WTC11 (cell line): ENCODE results near the gene GSC2. TPM values are rescaled to one million over a fixed set of nuclear protein-coding genes. Genes with fewer than 3 reads are reported as not detected.

Source experiments
- ATAC-seq: fragments of 200-7000 bp; cut with Tn5 transposase; 2 replicates; pipeline ENCODE4 v1.10.0; 2021; ENCODE audit warnings: mild to moderate bottlenecking, moderate library complexity
- CTCF ChIA-PET: fragments of 300-600 bp; sonication (Branson Sonifier 250); formaldehyde crosslinking; loops from one replicate; lab custom pipeline; 2021; ENCODE audit warnings: antibody characterized with exemption; lab: Charles Lee
- POLR2A ChIA-PET: fragments of 350-600 bp; sonication (Branson Sonifier 250); formaldehyde crosslinking; loops from one replicate; lab custom pipeline; 2021; ENCODE audit warnings: antibody characterized with exemption; lab: Charles Lee
- DNase-seq: peaks from one replicate; pipeline ENCODE4 v3.0.0; 2021; ENCODE audit warnings: low spot score
- H3K27ac Mint-ChIP-seq: 2 replicates; pipeline ENCODE4 v1.8.0; 2021; ENCODE audit warnings: mixed read lengths
- H3K27me3 Mint-ChIP-seq: 2 replicates; pipeline ENCODE4 v1.8.0; 2021; ENCODE audit warnings: low read depth, mild to moderate bottlenecking, moderate library complexity, mixed read lengths
- H3K36me3 Mint-ChIP-seq: 2 replicates; pipeline ENCODE4 v1.8.0; 2021; ENCODE audit warnings: mixed read lengths
- H3K4me1 Mint-ChIP-seq: 2 replicates; pipeline ENCODE4 v1.8.0; 2022; ENCODE audit warnings: mixed read lengths
- H3K4me3 Mint-ChIP-seq: 2 replicates; pipeline ENCODE4 v1.8.0; 2021; ENCODE audit warnings: mild to moderate bottlenecking, moderate library complexity, mixed read lengths
- H3K9me3 Mint-ChIP-seq: 2 replicates; pipeline ENCODE4 v1.8.0; 2021; ENCODE audit warnings: mixed read lengths
- ERG ChIP-seq: fragments of 250-450 bp; sonication (Bioruptor Pico); IDR thresholded peaks from 2 replicates; pipeline ENCODE4 v1.8.0; 2021; ENCODE audit warnings: mild to moderate bottlenecking
- HMGXB4 ChIP-seq: sonication (generic); formaldehyde crosslinking; IDR thresholded peaks from 2 replicates; pipeline ENCODE4 v1.8.1; 2023; ENCODE audit warnings: mild to moderate bottlenecking, moderate library complexity, missing genetic modification reagents
- JUN ChIP-seq: sonication (generic); formaldehyde crosslinking; IDR thresholded peaks from 2 replicates; pipeline ENCODE4 v1.8.0; 2023; ENCODE audit warnings: mild to moderate bottlenecking, missing genetic modification reagents
- PRDM15 ChIP-seq: sonication (generic); formaldehyde crosslinking; IDR thresholded peaks from 2 replicates; pipeline ENCODE4 v1.8.0; 2022; ENCODE audit warnings: missing genetic modification reagents
- ZNF532 ChIP-seq: fragments of 250-450 bp; sonication (Bioruptor Pico); IDR thresholded peaks from 2 replicates; pipeline ENCODE4 v1.9.0; 2021; ENCODE audit warnings: mild to moderate bottlenecking, borderline replicate concordance
- total RNA-seq: library from RNA; stranded (reverse); gene quantifications from 3 replicates; pipeline ENCODE4 v1.2.3, GENCODE V29; 2021
- TF ChIP-seq, protein P1 (sequence below): sonication (generic); formaldehyde crosslinking; IDR thresholded peaks from 2 replicates; pipeline ENCODE4 v1.8.1; 2022; ENCODE audit warnings: mild to moderate bottlenecking, missing genetic modification reagents, moderate library complexity, borderline replicate concordance
- TF ChIP-seq, protein P2 (sequence below): sonication (generic); formaldehyde crosslinking; conservative IDR thresholded peaks from 2 replicates; pipeline ENCODE4 v1.8.1; 2022; ENCODE audit warnings: mild to moderate bottlenecking, missing genetic modification reagents
- TF ChIP-seq, protein P3 (sequence below): sonication (generic); formaldehyde crosslinking; IDR thresholded peaks from 2 replicates; pipeline ENCODE4 v1.8.1; 2023; ENCODE audit warnings: mild to moderate bottlenecking, missing genetic modification reagents
- TF ChIP-seq, protein P4 (sequence below): fragments of 250-450 bp; sonication (Bioruptor Pico); conservative IDR thresholded peaks from 2 replicates; pipeline ENCODE4 v1.9.0; 2021; ENCODE audit warnings: mild to moderate bottlenecking

Gene GSC2
- total RNA-seq, 1 experiment from 2014 or later: 0.68 TPM

DNA sequence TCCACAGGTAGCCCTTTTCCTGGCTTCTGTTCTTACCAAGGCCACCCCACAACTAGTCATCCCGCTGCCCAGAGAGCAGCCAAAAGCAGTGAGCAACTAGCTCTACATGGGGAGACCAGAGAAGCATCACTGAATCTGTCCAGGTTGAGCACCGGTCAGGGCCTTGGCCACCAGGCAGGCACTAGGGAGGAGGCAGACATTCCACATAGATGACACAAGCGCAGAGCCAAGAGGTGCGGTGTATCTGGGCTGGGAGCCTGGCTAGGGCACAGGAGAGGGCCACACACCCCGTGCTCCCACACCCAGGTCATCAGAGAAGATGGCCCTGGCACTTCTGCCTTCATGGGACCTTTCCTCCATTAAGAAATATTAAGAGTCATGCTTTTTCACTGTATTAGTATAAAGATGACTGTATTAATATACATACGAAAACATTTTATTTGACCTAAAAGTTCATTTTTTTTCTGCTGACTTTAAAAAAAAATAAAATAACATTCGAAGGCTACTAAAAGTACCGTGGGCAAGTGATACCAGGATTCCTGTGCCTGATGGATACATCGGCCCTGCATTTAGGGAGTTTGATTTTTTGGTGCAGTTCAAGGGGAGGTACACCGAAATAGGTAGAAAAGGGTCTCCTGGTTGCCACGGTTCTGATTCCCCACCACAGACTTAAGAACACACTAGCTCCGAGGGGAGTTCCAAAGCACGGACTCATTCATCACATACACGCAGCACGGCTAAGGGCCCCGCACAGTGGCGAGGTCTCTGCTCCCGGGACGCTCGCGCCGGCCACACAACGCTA is 29.1 kb downstream of the GSC2 start (continued):
- no peak for TF ChIP-seq ZNF532

GRCh38 chr22:19119949-19120348 is 30.1 kb downstream of the GSC2 start:
- Mint-ChIP-seq H3K27me3 (no peaks in the 10 kb centered on the region; the same call in 1 of the 2 replicates), H3K9me3 (no peaks in the 10 kb centered on the region), H3K27ac (peak overlapping the region; percentile 57), H3K4me3 (peak overlapping the region; percentile 81; the same call in 1 of the 2 replicates), H3K4me1 (peaks cover 32% of the 10 kb centered on the region), H3K36me3 (peaks cover 3% of the 10 kb centered on the region; the same call in 1 of the 2 replicates)
- no peak for TF ChIP-seq ERG (CRISPR knock-in tag)
- TF ChIP-seq PRDM15: no peak
- TF ChIP-seq, protein P1, sequence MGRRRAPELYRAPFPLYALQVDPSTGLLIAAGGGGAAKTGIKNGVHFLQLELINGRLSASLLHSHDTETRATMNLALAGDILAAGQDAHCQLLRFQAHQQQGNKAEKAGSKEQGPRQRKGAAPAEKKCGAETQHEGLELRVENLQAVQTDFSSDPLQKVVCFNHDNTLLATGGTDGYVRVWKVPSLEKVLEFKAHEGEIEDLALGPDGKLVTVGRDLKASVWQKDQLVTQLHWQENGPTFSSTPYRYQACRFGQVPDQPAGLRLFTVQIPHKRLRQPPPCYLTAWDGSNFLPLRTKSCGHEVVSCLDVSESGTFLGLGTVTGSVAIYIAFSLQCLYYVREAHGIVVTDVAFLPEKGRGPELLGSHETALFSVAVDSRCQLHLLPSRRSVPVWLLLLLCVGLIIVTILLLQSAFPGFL (CRISPR knock-in tag): no peak
- TF ChIP-seq, protein P2, sequence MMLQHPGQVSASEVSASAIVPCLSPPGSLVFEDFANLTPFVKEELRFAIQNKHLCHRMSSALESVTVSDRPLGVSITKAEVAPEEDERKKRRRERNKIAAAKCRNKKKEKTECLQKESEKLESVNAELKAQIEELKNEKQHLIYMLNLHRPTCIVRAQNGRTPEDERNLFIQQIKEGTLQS: no peak
- TF ChIP-seq, protein P3, sequence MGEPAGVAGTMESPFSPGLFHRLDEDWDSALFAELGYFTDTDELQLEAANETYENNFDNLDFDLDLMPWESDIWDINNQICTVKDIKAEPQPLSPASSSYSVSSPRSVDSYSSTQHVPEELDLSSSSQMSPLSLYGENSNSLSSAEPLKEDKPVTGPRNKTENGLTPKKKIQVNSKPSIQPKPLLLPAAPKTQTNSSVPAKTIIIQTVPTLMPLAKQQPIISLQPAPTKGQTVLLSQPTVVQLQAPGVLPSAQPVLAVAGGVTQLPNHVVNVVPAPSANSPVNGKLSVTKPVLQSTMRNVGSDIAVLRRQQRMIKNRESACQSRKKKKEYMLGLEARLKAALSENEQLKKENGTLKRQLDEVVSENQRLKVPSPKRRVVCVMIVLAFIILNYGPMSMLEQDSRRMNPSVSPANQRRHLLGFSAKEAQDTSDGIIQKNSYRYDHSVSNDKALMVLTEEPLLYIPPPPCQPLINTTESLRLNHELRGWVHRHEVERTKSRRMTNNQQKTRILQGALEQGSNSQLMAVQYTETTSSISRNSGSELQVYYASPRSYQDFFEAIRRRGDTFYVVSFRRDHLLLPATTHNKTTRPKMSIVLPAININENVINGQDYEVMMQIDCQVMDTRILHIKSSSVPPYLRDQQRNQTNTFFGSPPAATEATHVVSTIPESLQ (CRISPR knock-in tag): no peak
- TF ChIP-seq JUN (CRISPR knock-in tag): no peak
- TF ChIP-seq, protein P4, sequence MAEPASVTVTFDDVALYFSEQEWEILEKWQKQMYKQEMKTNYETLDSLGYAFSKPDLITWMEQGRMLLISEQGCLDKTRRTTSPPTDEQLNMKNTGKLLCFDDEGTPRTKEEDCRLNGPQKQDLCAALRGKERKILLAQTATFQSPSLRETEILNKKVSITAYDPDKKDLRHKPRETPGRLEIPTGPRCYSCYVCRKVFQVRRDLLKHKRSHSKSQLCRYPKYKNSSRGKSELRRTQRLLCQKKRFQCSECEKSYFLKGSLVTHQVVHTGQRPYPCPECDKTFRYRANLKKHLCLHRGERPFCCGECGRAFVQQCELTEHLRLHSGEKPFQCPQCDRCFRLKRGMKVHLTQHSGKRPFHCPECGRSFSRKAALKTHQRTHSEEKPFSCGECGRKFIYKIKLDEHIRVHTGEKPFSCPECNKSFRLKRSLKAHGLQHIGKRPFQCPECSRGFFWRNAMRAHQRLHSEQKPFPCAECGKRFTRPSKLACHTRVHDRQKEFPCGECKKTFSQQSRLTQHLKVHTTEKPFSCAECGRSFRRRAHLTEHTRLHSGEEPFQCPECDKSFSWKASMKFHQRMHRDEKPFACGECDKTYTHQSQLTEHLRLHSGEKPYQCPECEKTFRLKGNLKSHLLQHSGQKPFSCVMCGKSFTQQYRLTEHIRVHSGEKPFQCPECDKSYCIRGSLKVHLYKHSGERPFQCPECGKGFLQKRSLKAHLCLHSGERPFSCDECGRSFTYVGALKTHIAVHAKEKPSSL (CRISPR knock-in tag): no peak
- no peak for TF ChIP-seq HMGXB4
- ChIA-PET POLR2A (no interaction called here), CTCF (interaction anchor here (1.1 kb wide), 1 partner anchor 24 kb away, joined by 7 read pairs; the partner anchor contains the start of gene ESS2)
- DNase-seq: no peak
- ATAC-seq: no peak
